CD4-positive, alpha-beta T cell (primary cell): Measurements from ENCODE around the gene CERK. TPM values are rescaled to one million over a fixed set of nuclear protein-coding genes. Genes with fewer than 3 reads are reported as not detected.

Experiments
- ATAC-seq: fragments of 200-7000 bp; cut with Tn5 transposase; one replicate; pipeline ENCODE4 v1.10.0; 2022; ENCODE audit warnings: mild to moderate bottlenecking; ENCODE audit not compliant: poor library complexity
- CTCF ChIA-PET: fragments of 350-600 bp; sonication (Branson Sonifier 250); formaldehyde crosslinking; loops from one replicate; lab custom pipeline; 2021; ENCODE audit warnings: antibody characterized with exemption, inconsistent platforms; lab: Charles Lee
- POLR2A ChIA-PET: fragments of 350-600 bp; sonication (Branson Sonifier 250); formaldehyde crosslinking; loops from one replicate; lab custom pipeline; 2021; ENCODE audit warnings: antibody characterized with exemption, inconsistent platforms; lab: Charles Lee
- DNase-seq, 14 experiments: peaks; one replicate each; pipeline ENCODE4 v3.0.0-alpha.2; 2013 to 2020; ENCODE audit warnings: mixed read lengths in 2 of 14
- H3K27ac ChIP-seq, 2 donors: one replicate each; pipeline versions ENCODE4 v1.5.1 to v1.7.0; 2013; ENCODE audit warnings: low read length in 2 of 2, low read depth in 1 of 2, mild to moderate bottlenecking in 1 of 2
- H3K27me3 ChIP-seq, 2 experiments: 1 replicate in 1 of 2; 2 replicates in 1 of 2; pipeline versions ENCODE4 v1.6.1 to v1.7.0; 2013; ENCODE audit warnings: low read length in 2 of 2, control low read depth in 1 of 2, mild to moderate bottlenecking in 1 of 2, moderate library complexity in 1 of 2; ENCODE audit not compliant: insufficient read depth in 2 of 2, control insufficient read depth in 1 of 2
- H3K36me3 ChIP-seq: one replicate; pipeline ENCODE4 v1.6.1; 2013; ENCODE audit warnings: low read length, control low read depth; ENCODE audit not compliant: insufficient read depth
- H3K4me1 ChIP-seq: one replicate; pipeline ENCODE4 v1.6.1; 2013; ENCODE audit warnings: low read length, control low read depth; ENCODE audit not compliant: insufficient read depth
- H3K4me3 ChIP-seq: one replicate; pipeline ENCODE4 v1.5.1; 2013; ENCODE audit warnings: mild to moderate bottlenecking, low read length, moderate library complexity
- H3K9me3 ChIP-seq, 2 experiments: 1 replicate in 1 of 2; 2 replicates in 1 of 2; pipeline versions ENCODE4 v1.6.1 to v1.7.0; 2013; ENCODE audit warnings: low read length in 2 of 2, mild to moderate bottlenecking in 2 of 2, control low read depth in 1 of 2, moderate library complexity in 1 of 2; ENCODE audit not compliant: control insufficient read depth in 1 of 2, insufficient read depth in 1 of 2
- H3K27ac Mint-ChIP-seq: one replicate; pipeline ENCODE4 v1.8.0; 2020; ENCODE audit warnings: mixed read lengths
- H3K27me3 Mint-ChIP-seq: one replicate; pipeline ENCODE4 v1.8.0; 2021; ENCODE audit warnings: mixed read lengths
- H3K36me3 Mint-ChIP-seq: one replicate; pipeline ENCODE4 v1.8.0; 2021; ENCODE audit warnings: low read depth, mixed read lengths
- H3K4me1 Mint-ChIP-seq: one replicate; pipeline ENCODE4 v1.8.0; 2021; ENCODE audit warnings: low read depth, mixed read lengths
- H3K4me3 Mint-ChIP-seq: one replicate; pipeline ENCODE4 v1.8.0; 2020; ENCODE audit warnings: mild to moderate bottlenecking, mixed read lengths
- H3K9me3 Mint-ChIP-seq: one replicate; pipeline ENCODE4 v1.8.0; 2020; ENCODE audit warnings: mixed read lengths
- intact Hi-C, 2 experiments: fragments of 100-400 bp; cut with DNase I in 1 of 2; cut with micrococcal nuclease in 1 of 2; formaldehyde crosslinking; loops; one replicate each; pipeline versions ENCODE4 v1.15.1 to v1.9.0; 2023 to 2025; cut with DNase I, micrococcal nuclease
- total RNA-seq, 174 experiments: library from RNA in 2 of 174; stranded (reverse) in 2 of 174; gene quantifications; one replicate each; pipeline ENCODE4 v1.2.3 and lab custom pipeline; 2021 to 2026
- TF ChIP-seq, protein P1 (sequence below): fragments of 200-600 bp; IDR thresholded peaks from one replicate; pipeline ENCODE4 v1.8.0; 2022; ENCODE audit warnings: antibody characterized with exemption, mild to moderate bottlenecking

The CERK gene
- total RNA-seq, 2 experiments from 2014 or later, result 84.6 to 88.5 TPM

DNA sequence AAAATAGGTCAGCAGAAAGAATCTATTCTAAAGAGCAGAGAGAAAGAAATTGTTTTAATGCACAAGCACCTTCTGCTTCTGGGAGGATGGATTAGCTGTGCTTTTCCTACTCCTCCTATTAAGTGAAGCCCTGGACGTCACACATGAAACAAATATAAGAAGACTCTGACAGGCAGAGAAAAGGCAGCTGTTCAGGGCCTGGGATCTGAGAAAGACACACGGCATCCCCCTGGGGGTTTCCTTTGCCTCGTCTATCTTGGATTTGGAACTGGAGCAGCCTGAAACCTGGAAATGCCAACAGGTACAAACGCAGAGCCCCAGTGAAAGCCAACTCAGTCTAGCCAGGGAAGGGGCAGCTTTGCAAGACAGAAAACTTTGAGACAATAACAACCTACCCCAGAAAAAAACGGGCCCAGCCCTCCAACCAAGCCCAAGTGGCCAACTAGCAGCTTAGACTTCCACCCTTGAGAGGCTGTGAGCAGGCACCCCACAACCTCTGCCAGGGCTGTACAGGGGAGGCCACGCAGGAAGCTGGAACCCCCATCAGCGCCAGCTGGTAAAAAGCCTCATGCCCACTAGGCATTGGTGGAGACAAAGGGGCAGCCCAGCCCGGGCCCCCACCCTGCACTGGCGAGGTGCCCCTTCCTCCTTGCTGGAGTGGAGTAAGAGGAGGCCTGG is 7.3 kb downstream of the CERK start:
- TF ChIP-seq, protein P1, sequence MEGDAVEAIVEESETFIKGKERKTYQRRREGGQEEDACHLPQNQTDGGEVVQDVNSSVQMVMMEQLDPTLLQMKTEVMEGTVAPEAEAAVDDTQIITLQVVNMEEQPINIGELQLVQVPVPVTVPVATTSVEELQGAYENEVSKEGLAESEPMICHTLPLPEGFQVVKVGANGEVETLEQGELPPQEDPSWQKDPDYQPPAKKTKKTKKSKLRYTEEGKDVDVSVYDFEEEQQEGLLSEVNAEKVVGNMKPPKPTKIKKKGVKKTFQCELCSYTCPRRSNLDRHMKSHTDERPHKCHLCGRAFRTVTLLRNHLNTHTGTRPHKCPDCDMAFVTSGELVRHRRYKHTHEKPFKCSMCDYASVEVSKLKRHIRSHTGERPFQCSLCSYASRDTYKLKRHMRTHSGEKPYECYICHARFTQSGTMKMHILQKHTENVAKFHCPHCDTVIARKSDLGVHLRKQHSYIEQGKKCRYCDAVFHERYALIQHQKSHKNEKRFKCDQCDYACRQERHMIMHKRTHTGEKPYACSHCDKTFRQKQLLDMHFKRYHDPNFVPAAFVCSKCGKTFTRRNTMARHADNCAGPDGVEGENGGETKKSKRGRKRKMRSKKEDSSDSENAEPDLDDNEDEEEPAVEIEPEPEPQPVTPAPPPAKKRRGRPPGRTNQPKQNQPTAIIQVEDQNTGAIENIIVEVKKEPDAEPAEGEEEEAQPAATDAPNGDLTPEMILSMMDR, result no peak
- POLR2A ChIA-PET, result interaction anchor here (1.4 kb wide), 1 partner anchor 9 kb away, joined by 5 read pairs; no protein-coding TSS in a partner anchor

GRCh38 chr22:46728470-46728869 is 9.6 kb downstream of the CERK start:
- TF ChIP-seq, protein P1, result no peak
- no peaks in the 10 kb centered on the region for H3K9me3 ChIP-seq
- peaks cover 71% of the 10 kb centered on the region for H3K4me1 ChIP-seq
- intact Hi-C loops, result no loop called here
- H3K4me3 ChIP-seq, result no peak overlapping the region
- no peaks in the 10 kb centered on the region for H3K27me3 ChIP-seq
- CTCF ChIA-PET, result no interaction called here
- Mint-ChIP-seq H3K9me3 (no peaks in the 10 kb centered on the region), H3K27ac (peak overlapping the region; percentile 59), H3K4me1 (peaks cover 52% of the 10 kb centered on the region), H3K4me3 (no peak overlapping the region), H3K27me3 (no peaks in the 10 kb centered on the region), H3K36me3 (peaks cover 67% of the 10 kb centered on the region)
- no peak for ATAC-seq
- no peak for DNase-seq
- H3K27ac ChIP-seq, result no peak overlapping the region
- peaks cover 63% of the 10 kb centered on the region for H3K36me3 ChIP-seq
- POLR2A ChIA-PET, result no interaction called here

More for the DNA sequence above, 7.3 kb downstream of the CERK start:
- ATAC-seq, result no peak
- no peaks in the 10 kb centered on the region for H3K27me3 Mint-ChIP-seq
- Histone ChIP-seq H3K4me1 (peaks cover 86% of the 10 kb centered on the region), H3K4me3 (no peak overlapping the region), H3K27ac (peak overlapping the region; percentile 21 to 22), H3K9me3 (no peaks in the 10 kb centered on the region), H3K27me3 (no peaks in the 10 kb centered on the region), H3K36me3 (peaks cover 48% of the 10 kb centered on the region)
- H3K9me3 Mint-ChIP-seq, result no peaks in the 10 kb centered on the region
- no peak for DNase-seq
- H3K4me3 Mint-ChIP-seq, result peak overlapping the region; percentile 1
- peaks cover 63% of the 10 kb centered on the region for H3K4me1 Mint-ChIP-seq
- CTCF ChIA-PET, result interaction anchor here (1.2 kb wide), 1 partner anchor 60 kb away, joined by 3 read pairs; no protein-coding TSS in a partner anchor
- peak overlapping the region; percentile 71 for H3K27ac Mint-ChIP-seq
- peaks cover 55% of the 10 kb centered on the region for H3K36me3 Mint-ChIP-seq
- intact Hi-C loops, result no loop called here

DNA sequence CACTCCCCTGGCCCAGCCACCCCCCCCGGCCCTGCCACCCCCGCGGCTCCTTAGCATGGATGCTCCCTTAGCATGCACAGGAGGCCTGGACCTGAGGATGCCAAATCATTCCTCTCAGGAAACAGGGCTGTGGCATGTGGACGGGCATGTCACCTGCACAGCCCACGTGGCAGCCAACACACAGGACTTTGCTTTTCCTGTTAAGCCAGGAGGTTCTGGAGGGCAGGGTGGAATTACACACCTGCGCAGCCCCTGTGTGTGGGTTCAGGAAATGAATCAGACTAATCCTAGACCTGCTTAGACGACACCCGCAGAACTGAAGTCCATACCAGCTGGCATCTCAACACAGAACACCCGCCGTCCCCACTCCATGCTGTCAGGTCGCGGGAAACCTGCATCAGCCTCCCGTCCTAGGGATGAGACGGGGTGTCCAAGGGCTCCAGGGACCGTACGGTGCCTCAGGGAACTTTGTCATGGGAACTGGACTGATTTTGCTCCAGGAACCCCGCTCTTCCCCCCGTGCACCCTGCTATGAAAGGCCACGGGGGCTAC is 10.2 kb downstream of the CERK start:
- ChIA-PET POLR2A (no interaction called here), CTCF (no interaction called here)
- DNase-seq (no peak), ATAC-seq (no peak)
- intact Hi-C loops, result no loop called here
- Mint-ChIP-seq H3K27ac (peak overlapping the region; percentile 59), H3K4me1 (peaks cover 52% of the 10 kb centered on the region), H3K27me3 (no peaks in the 10 kb centered on the region), H3K4me3 (no peak overlapping the region), H3K36me3 (peaks cover 71% of the 10 kb centered on the region), H3K9me3 (no peaks in the 10 kb centered on the region)
- Histone ChIP-seq H3K27ac (no peak overlapping the region), H3K36me3 (peaks cover 66% of the 10 kb centered on the region), H3K4me3 (no peak overlapping the region), H3K9me3 (no peaks in the 10 kb centered on the region), H3K4me1 (peaks cover 71% of the 10 kb centered on the region), H3K27me3 (no peaks in the 10 kb centered on the region)
- TF ChIP-seq, protein P1, result no peak
